ENCODE results near the gene ILDR1.

Gene ILDR1

GRCh38 chr3:122021811-122022401 lies at the start of gene ILDR1:
Gene ILDR1 (minus strand): TSS chr3:122022247. CDS start chr3:122022077, 170 bp downstream.
- H3K9ac ChIP-seq (ENCODE audit: low read length in 2 of 2): no peak within 1 kb of the TSS
- H3K36me3 ChIP-seq (ENCODE audit: control insufficient read depth in 2 of 2, insufficient read depth in 2 of 2, low read length in 2 of 2): no peaks in the 10 kb centered on the region
- no peak within 1 kb of the TSS for H3K27ac ChIP-seq (ENCODE audit: low read length)
- peaks cover 7 to 20% of the 10 kb centered on the region in 2 donors for H3K27me3 ChIP-seq (ENCODE audit: control insufficient read depth in 1 of 2, insufficient read depth in 2 of 2, low read length in 2 of 2)
- H3K9me3 ChIP-seq (ENCODE audit: control insufficient read depth in 2 of 2, low read length in 2 of 2): no peaks in the 10 kb centered on the region
- no peak within 1 kb of the TSS for H3K4me3 ChIP-seq (ENCODE audit: low read length in 2 of 2)
- H3K4me1 ChIP-seq (ENCODE audit: control insufficient read depth, insufficient read depth, low read length): no peaks in the 10 kb centered on the region

- no peaks in the 10 kb centered on the region for H3K4me1 ChIP-seq (ENCODE audit: control insufficient read depth, insufficient read depth, low read length)
- H3K27me3 ChIP-seq (ENCODE audit: control insufficient read depth in 1 of 2, insufficient read depth in 2 of 2, low read length in 2 of 2): no peaks in the 10 kb centered on the region
- no peak overlapping the region for H3K4me3 ChIP-seq (ENCODE audit: low read length in 2 of 2)
- peaks cover 0 to 4% of the 10 kb centered on the region in 2 donors for H3K9me3 ChIP-seq (ENCODE audit: control insufficient read depth in 2 of 2, low read length in 2 of 2)
- no peaks in the 10 kb centered on the region for H3K36me3 ChIP-seq (ENCODE audit: control insufficient read depth in 2 of 2, insufficient read depth in 2 of 2, low read length in 2 of 2)
- H3K27ac ChIP-seq (ENCODE audit: low read length): no peak overlapping the region
- no peak overlapping the region for H3K9ac ChIP-seq (ENCODE audit: low read length in 2 of 2)
Observed at GRCh38 chr3:122067588-122068240, 45.7 kb upstream of the ILDR1 start.

- Histone ChIP-seq H3K27ac (ENCODE audit: low read length) (no peak overlapping the region), H3K4me3 (ENCODE audit: low read length in 2 of 2) (no peak overlapping the region), H3K9me3 (ENCODE audit: control insufficient read depth in 2 of 2, low read length in 2 of 2) (peaks cover 0 to 4% of the 10 kb centered on the region in 2 donors), H3K4me1 (ENCODE audit: control insufficient read depth, insufficient read depth, low read length) (no peaks in the 10 kb centered on the region), H3K36me3 (ENCODE audit: control insufficient read depth in 2 of 2, insufficient read depth in 2 of 2, low read length in 2 of 2) (no peaks in the 10 kb centered on the region), H3K9ac (ENCODE audit: low read length in 2 of 2) (no peak overlapping the region), H3K27me3 (ENCODE audit: control insufficient read depth in 1 of 2, insufficient read depth in 2 of 2, low read length in 2 of 2) (no peaks in the 10 kb centered on the region)
Observed at GRCh38 chr3:122067214-122067550, 45.1 kb upstream of the ILDR1 start.

GRCh38 chr3:122066331-122067213 lies 44.5 kb upstream of the ILDR1 start:
- H3K4me1 ChIP-seq (ENCODE audit: control insufficient read depth, insufficient read depth, low read length): no peaks in the 10 kb centered on the region
- peaks cover 0 to 4% of the 10 kb centered on the region in 2 donors for H3K9me3 ChIP-seq (ENCODE audit: control insufficient read depth in 2 of 2, low read length in 2 of 2)
- H3K27me3 ChIP-seq (ENCODE audit: control insufficient read depth in 1 of 2, insufficient read depth in 2 of 2, low read length in 2 of 2): no peaks in the 10 kb centered on the region
- H3K27ac ChIP-seq (ENCODE audit: low read length): no peak overlapping the region
- H3K36me3 ChIP-seq (ENCODE audit: control insufficient read depth in 2 of 2, insufficient read depth in 2 of 2, low read length in 2 of 2): no peaks in the 10 kb centered on the region
- H3K9ac ChIP-seq (ENCODE audit: low read length in 2 of 2): no peak overlapping the region
- H3K4me3 ChIP-seq (ENCODE audit: low read length in 2 of 2): no peak overlapping the region

- H3K4me3 ChIP-seq (ENCODE audit: low read length in 2 of 2): no peak overlapping the region
- peaks cover 0 to under 1% of the 10 kb centered on the region in 2 donors for H3K9me3 ChIP-seq (ENCODE audit: control insufficient read depth in 2 of 2, low read length in 2 of 2)
- H3K4me1 ChIP-seq (ENCODE audit: control insufficient read depth, insufficient read depth, low read length): no peaks in the 10 kb centered on the region
- H3K9ac ChIP-seq (ENCODE audit: low read length in 2 of 2): no peak overlapping the region
- no peaks in the 10 kb centered on the region for H3K27me3 ChIP-seq (ENCODE audit: control insufficient read depth in 1 of 2, insufficient read depth in 2 of 2, low read length in 2 of 2)
- H3K36me3 ChIP-seq (ENCODE audit: control insufficient read depth in 2 of 2, insufficient read depth in 2 of 2, low read length in 2 of 2): no peaks in the 10 kb centered on the region
- no peak overlapping the region for H3K27ac ChIP-seq (ENCODE audit: low read length)
Observed at GRCh38 chr3:122064326-122064725, 42.3 kb upstream of the ILDR1 start.

GRCh38 chr3:122063908-122064307 lies 41.9 kb upstream of the ILDR1 start:
- Histone ChIP-seq H3K4me3 (ENCODE audit: low read length in 2 of 2) (no peak overlapping the region), H3K27me3 (ENCODE audit: control insufficient read depth in 1 of 2, insufficient read depth in 2 of 2, low read length in 2 of 2) (no peaks in the 10 kb centered on the region), H3K27ac (ENCODE audit: low read length) (no peak overlapping the region), H3K36me3 (ENCODE audit: control insufficient read depth in 2 of 2, insufficient read depth in 2 of 2, low read length in 2 of 2) (no peaks in the 10 kb centered on the region), H3K9me3 (ENCODE audit: control insufficient read depth in 2 of 2, low read length in 2 of 2) (no peaks in the 10 kb centered on the region), H3K4me1 (ENCODE audit: control insufficient read depth, insufficient read depth, low read length) (no peaks in the 10 kb centered on the region), H3K9ac (ENCODE audit: low read length in 2 of 2) (no peak overlapping the region)

- no peaks in the 10 kb centered on the region for H3K27me3 ChIP-seq (ENCODE audit: control insufficient read depth in 1 of 2, insufficient read depth in 2 of 2, low read length in 2 of 2)
- H3K9ac ChIP-seq (ENCODE audit: low read length in 2 of 2): no peak overlapping the region
- H3K9me3 ChIP-seq (ENCODE audit: control insufficient read depth in 2 of 2, low read length in 2 of 2): no peaks in the 10 kb centered on the region
- no peak overlapping the region for H3K4me3 ChIP-seq (ENCODE audit: low read length in 2 of 2)
- no peaks in the 10 kb centered on the region for H3K4me1 ChIP-seq (ENCODE audit: control insufficient read depth, insufficient read depth, low read length)
- no peaks in the 10 kb centered on the region for H3K36me3 ChIP-seq (ENCODE audit: control insufficient read depth in 2 of 2, insufficient read depth in 2 of 2, low read length in 2 of 2)
- no peak overlapping the region for H3K27ac ChIP-seq (ENCODE audit: low read length)
Observed at GRCh38 chr3:122060040-122060698, 38.1 kb upstream of the ILDR1 start.

- Histone ChIP-seq H3K4me3 (ENCODE audit: low read length in 2 of 2) (no peak overlapping the region), H3K9ac (ENCODE audit: low read length in 2 of 2) (no peak overlapping the region), H3K4me1 (ENCODE audit: control insufficient read depth, insufficient read depth, low read length) (no peaks in the 10 kb centered on the region), H3K36me3 (ENCODE audit: control insufficient read depth in 2 of 2, insufficient read depth in 2 of 2, low read length in 2 of 2) (no peaks in the 10 kb centered on the region), H3K27ac (ENCODE audit: low read length) (no peak overlapping the region), H3K9me3 (ENCODE audit: control insufficient read depth in 2 of 2, low read length in 2 of 2) (no peaks in the 10 kb centered on the region), H3K27me3 (ENCODE audit: control insufficient read depth in 1 of 2, insufficient read depth in 2 of 2, low read length in 2 of 2) (no peaks in the 10 kb centered on the region)
Observed at GRCh38 chr3:122058294-122058693, 36.2 kb upstream of the ILDR1 start.

GRCh38 chr3:122057671-122058070 lies 35.6 kb upstream of the ILDR1 start:
- Histone ChIP-seq H3K27ac (ENCODE audit: low read length) (no peak overlapping the region), H3K27me3 (ENCODE audit: control insufficient read depth in 1 of 2, insufficient read depth in 2 of 2, low read length in 2 of 2) (no peaks in the 10 kb centered on the region), H3K9ac (ENCODE audit: low read length in 2 of 2) (no peak overlapping the region), H3K4me3 (ENCODE audit: low read length in 2 of 2) (no peak overlapping the region), H3K36me3 (ENCODE audit: control insufficient read depth in 2 of 2, insufficient read depth in 2 of 2, low read length in 2 of 2) (no peaks in the 10 kb centered on the region), H3K4me1 (ENCODE audit: control insufficient read depth, insufficient read depth, low read length) (no peaks in the 10 kb centered on the region), H3K9me3 (ENCODE audit: control insufficient read depth in 2 of 2, low read length in 2 of 2) (no peaks in the 10 kb centered on the region)

GRCh38 chr3:122055215-122055614 lies 33.2 kb upstream of the ILDR1 start, which contains the start of gene CD86:
Gene CD86 (plus strand): TSS chr3:122055362. CDS start chr3:122055490, 128 bp downstream.
- no peak within 1 kb of the TSS for H3K4me3 ChIP-seq (ENCODE audit: low read length in 2 of 2)

More at GRCh38 chr3:122055215-122055614, 33.2 kb upstream of the ILDR1 start, which contains the start of gene CD86:
- Histone ChIP-seq H3K27ac (ENCODE audit: low read length) (no peak within 1 kb of the TSS), H3K9me3 (ENCODE audit: control insufficient read depth in 2 of 2, low read length in 2 of 2) (no peaks in the 10 kb centered on the region), H3K27me3 (ENCODE audit: control insufficient read depth in 1 of 2, insufficient read depth in 2 of 2, low read length in 2 of 2) (no peaks in the 10 kb centered on the region), H3K4me1 (ENCODE audit: control insufficient read depth, insufficient read depth, low read length) (no peaks in the 10 kb centered on the region), H3K36me3 (ENCODE audit: control insufficient read depth in 2 of 2, insufficient read depth in 2 of 2, low read length in 2 of 2) (no peaks in the 10 kb centered on the region), H3K9ac (ENCODE audit: low read length in 2 of 2) (no peak within 1 kb of the TSS)
